ENCODE data around the gene DBF4. TPM values are rescaled to one million over a fixed set of nuclear protein-coding genes. Genes with fewer than 3 reads are reported as not detected.
A peak's percentile ranks its signal among the peaks of the same experiment; 100 is the strongest.

DBF4 gene
- total RNA-seq, 1 experiment from 2014 or later, result 52.7 TPM

GRCh38 chr7:87877366-87878040 lies 1.2 kb downstream of the DBF4 start:
- H3K9me2 ChIP-seq (ENCODE audit: insufficient read depth), result no peaks in the 10 kb centered on the region
- no peak for DNase-seq

GRCh38 chr7:87878208-87878735 lies 2.0 kb downstream of the DBF4 start:
- CTCF ChIA-PET, result interaction anchor here (0.6 kb wide), 1 partner anchor 9 kb away, joined by 3 read pairs; no protein-coding TSS in a partner anchor
- Histone ChIP-seq H3K9me3 (ENCODE audit: insufficient read depth, low read depth) (no peaks in the 10 kb centered on the region), H3K4me2 (peak overlapping the region; percentile 99), H3K4me1 (replicated peaks; ENCODE audit: insufficient read depth) (peaks cover 28% of the 10 kb centered on the region), H3K27ac (no peak overlapping the region), H3F3A (ENCODE audit: insufficient read depth, low read depth) (peaks cover 23% of the 10 kb centered on the region), H3K27me3 (ENCODE audit: insufficient read depth, low read depth) (no peaks in the 10 kb centered on the region), H3K79me2 (ENCODE audit: low read depth) (peaks cover 85% of the 10 kb centered on the region), H3K9me2 (ENCODE audit: insufficient read depth) (no peaks in the 10 kb centered on the region), H3K36me3 (ENCODE audit: low read depth) (0 out of 2 replicates have a peak, but pooled peaks cover 17% of the 10 kb centered on the region), H3K4me3 (peak overlapping the region; percentile 92; the same call in 1 of the 2 replicates), H2AFZ (no peak overlapping the region), H4K20me1 (ENCODE audit: insufficient read depth) (no peaks in the 10 kb centered on the region)
- intact Hi-C loops (cut with micrococcal nuclease; ENCODE audit: unreplicated experiment), result loop anchor here (5.0 to 10.0 kb wide), 3 partner anchors 81 to 653 kb away; partner anchors contain the start of gene SRI
- DNase-seq, result no peak
- TF ChIP-seq CTCF (conservative IDR thresholded peaks at IDR 0.05) (no peak), EZH2 (IDR thresholded peaks at IDR 0.05; ENCODE audit: low read depth) (no peak)
- BruUV-seq (replicated peaks), result no TSS peak
- POLR2A ChIA-PET (ENCODE audit: unreplicated experiment), result no interaction called here

More at GRCh38 chr7:87877366-87878040, 1.2 kb downstream of the DBF4 start:
- no peak for TF ChIP-seq CTCF (conservative IDR thresholded peaks at IDR 0.05)
- no peak for TF ChIP-seq EZH2 (IDR thresholded peaks at IDR 0.05; ENCODE audit: low read depth)
- Histone ChIP-seq H3F3A (ENCODE audit: insufficient read depth, low read depth) (peaks cover 23% of the 10 kb centered on the region), H3K4me2 (peak overlapping the region; percentile 99), H3K27ac (peak overlapping the region; percentile 85), H2AFZ (peak overlapping the region; percentile 98), H3K36me3 (ENCODE audit: low read depth) (0 out of 2 replicates have a peak, but pooled peaks cover 17% of the 10 kb centered on the region), H4K20me1 (ENCODE audit: insufficient read depth) (no peaks in the 10 kb centered on the region), H3K27me3 (ENCODE audit: insufficient read depth, low read depth) (no peaks in the 10 kb centered on the region), H3K79me2 (ENCODE audit: low read depth) (peaks cover 86% of the 10 kb centered on the region), H3K9me3 (ENCODE audit: insufficient read depth, low read depth) (no peaks in the 10 kb centered on the region), H3K4me1 (replicated peaks; ENCODE audit: insufficient read depth) (peaks cover 28% of the 10 kb centered on the region), H3K4me3 (peak overlapping the region; percentile 92)
- BruUV-seq (replicated peaks), result no TSS peak
- intact Hi-C loops (cut with micrococcal nuclease; ENCODE audit: unreplicated experiment), result loop anchor here (5.0 to 10.0 kb wide), 3 partner anchors 80 to 653 kb away; partner anchors contain the start of gene SRI
- POLR2A ChIA-PET (ENCODE audit: unreplicated experiment), result no interaction called here
- CTCF ChIA-PET, result interaction anchor here (0.6 kb wide), 1 partner anchor 9 kb away, joined by 3 read pairs; no protein-coding TSS in a partner anchor

GRCh38 chr7:87882151-87882937 lies 6.1 kb downstream of the DBF4 start:
- Histone ChIP-seq H3K4me1 (replicated peaks; ENCODE audit: insufficient read depth) (peaks cover 11% of the 10 kb centered on the region), H3K9me2 (ENCODE audit: insufficient read depth) (no peaks in the 10 kb centered on the region), H3K79me2 (ENCODE audit: low read depth) (peaks cover 72% of the 10 kb centered on the region), H4K20me1 (ENCODE audit: insufficient read depth) (no peaks in the 10 kb centered on the region), H3K27me3 (ENCODE audit: insufficient read depth, low read depth) (no peaks in the 10 kb centered on the region), H2AFZ (no peak overlapping the region), H3F3A (ENCODE audit: insufficient read depth, low read depth) (0 out of 2 replicates have a peak, but pooled peaks cover 1% of the 10 kb centered on the region), H3K36me3 (ENCODE audit: low read depth) (0 out of 2 replicates have a peak, but pooled peaks cover 30% of the 10 kb centered on the region), H3K27ac (no peak overlapping the region), H3K4me3 (no peak overlapping the region), H3K9me3 (ENCODE audit: insufficient read depth, low read depth) (no peaks in the 10 kb centered on the region), H3K4me2 (no peak overlapping the region)
- BruUV-seq (replicated peaks), result no TSS peak
- ChIA-PET CTCF (interaction anchor here (0.5 kb wide), 1 partner anchor 19 kb away, joined by 4 read pairs; no protein-coding TSS in a partner anchor), POLR2A (ENCODE audit: unreplicated experiment) (no interaction called here)
- TF ChIP-seq CTCF (conservative IDR thresholded peaks at IDR 0.05) (no peak), EZH2 (IDR thresholded peaks at IDR 0.05; ENCODE audit: low read depth) (no peak)
- DNase-seq, result no peak
- intact Hi-C loops (cut with micrococcal nuclease; ENCODE audit: unreplicated experiment), result no loop called here

All from PC-9 (cell line).